ENCODE measurements around the gene GRID2IP. TPM values are rescaled to one million over a fixed set of nuclear protein-coding genes. Genes with fewer than 3 reads are reported as not detected.

Gene GRID2IP
- total and polyA plus RNA-seq, 4 donors: 0.16 to 0.80 (median 0.50) TPM

DNA sequence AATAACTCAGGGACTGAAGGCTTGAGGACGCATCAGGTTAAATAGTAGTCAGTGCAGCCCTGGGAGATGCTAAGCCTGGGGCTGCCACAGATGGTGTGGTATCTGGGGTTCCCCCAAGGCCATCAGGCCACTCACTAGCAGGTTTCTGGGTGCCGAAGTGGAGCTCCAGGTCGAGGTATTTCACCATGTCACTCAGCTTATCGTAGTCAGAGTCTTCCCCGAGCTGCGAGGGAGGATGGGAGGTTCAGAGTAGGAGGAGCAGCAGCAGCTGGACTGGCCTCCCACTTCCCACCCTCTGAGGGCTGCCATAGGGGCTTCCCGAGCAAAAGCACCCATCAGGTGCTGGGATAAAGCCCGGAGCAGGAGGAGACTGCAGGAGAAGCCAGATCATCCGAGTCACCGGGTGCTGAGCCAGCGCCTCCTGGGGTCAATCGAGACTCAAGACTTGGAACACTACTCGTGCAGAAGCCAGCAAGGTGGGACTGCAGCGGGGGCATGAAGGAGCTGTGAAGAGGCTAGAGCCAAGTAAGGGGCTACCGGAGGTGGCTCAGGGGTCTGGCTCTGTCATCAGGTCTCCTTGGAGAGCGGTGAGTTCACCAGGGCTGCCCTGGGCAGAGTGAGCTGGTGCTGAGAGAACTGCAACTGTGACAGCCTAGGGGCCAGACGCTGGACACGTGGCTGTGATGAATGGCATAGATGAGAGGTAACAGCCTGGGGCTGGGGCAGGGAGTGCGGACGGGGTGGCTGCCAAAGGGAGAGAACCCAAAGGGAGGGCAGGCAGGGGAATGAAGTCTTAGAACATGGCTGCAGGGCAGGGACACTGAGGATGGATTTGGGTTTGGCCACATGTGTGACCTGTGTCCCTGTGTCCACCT is 45.3 kb downstream of the GRID2IP start:
- Histone ChIP-seq H3K4me1 (ENCODE audit: control insufficient read depth in 5 of 5, insufficient read depth in 5 of 5, low read length in 5 of 5) (peaks cover 0 to 4% (median 4%) of the 10 kb centered on the region in 5 donors), H3K27ac (ENCODE audit: low read depth in 1 of 2, low read length in 1 of 2) (no peak overlapping the region), H3K36me3 (ENCODE audit: control insufficient read depth in 4 of 4, insufficient read depth in 4 of 4, low read length in 4 of 4) (no peaks in the 10 kb centered on the region), H3K9me3 (ENCODE audit: control insufficient read depth in 4 of 4, insufficient read depth in 3 of 4, low read length in 3 of 4) (no peaks in the 10 kb centered on the region), H3K27me3 (ENCODE audit: control insufficient read depth in 3 of 3, insufficient read depth in 3 of 3, low read length in 2 of 3) (peaks cover 0 to 5% (median 3%) of the 10 kb centered on the region in 3 donors), H3K9ac (ENCODE audit: insufficient read depth in 1 of 2, low read length in 2 of 2) (no peak overlapping the region), H3K4me3 (no peak overlapping the region)
- TF ChIP-seq, protein P1, sequence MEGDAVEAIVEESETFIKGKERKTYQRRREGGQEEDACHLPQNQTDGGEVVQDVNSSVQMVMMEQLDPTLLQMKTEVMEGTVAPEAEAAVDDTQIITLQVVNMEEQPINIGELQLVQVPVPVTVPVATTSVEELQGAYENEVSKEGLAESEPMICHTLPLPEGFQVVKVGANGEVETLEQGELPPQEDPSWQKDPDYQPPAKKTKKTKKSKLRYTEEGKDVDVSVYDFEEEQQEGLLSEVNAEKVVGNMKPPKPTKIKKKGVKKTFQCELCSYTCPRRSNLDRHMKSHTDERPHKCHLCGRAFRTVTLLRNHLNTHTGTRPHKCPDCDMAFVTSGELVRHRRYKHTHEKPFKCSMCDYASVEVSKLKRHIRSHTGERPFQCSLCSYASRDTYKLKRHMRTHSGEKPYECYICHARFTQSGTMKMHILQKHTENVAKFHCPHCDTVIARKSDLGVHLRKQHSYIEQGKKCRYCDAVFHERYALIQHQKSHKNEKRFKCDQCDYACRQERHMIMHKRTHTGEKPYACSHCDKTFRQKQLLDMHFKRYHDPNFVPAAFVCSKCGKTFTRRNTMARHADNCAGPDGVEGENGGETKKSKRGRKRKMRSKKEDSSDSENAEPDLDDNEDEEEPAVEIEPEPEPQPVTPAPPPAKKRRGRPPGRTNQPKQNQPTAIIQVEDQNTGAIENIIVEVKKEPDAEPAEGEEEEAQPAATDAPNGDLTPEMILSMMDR (IDR thresholded peaks at IDR 0.05; ENCODE audit: control extremely low read depth, extremely low read depth): no peak
- DNase-seq (no peak), ATAC-seq (ENCODE audit: insufficient read depth, low FRiP score) (no peak)
- WGBS, 2 donors: 74 to 81% methylated on average over 20 of the region's 20 CpGs

DNA sequence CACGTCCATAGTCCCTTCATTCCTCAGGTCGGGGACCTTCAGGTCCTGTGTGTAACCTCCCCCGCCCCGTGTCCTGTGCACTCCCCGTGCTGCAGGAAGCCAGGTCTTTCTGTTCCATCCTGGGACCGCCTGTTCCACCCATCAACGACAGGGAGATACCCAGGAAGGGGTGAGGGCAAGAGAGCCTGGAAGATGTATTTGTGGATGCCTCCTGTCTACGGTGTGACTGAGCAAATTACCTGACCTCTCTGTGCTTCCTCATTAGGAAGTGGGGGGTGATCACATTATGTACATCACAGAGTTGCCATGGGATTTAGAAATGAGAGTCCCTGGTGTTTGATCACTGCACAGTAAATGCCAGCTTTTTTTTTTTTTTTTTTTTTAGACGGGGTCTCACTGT is 46.3 kb downstream of the GRID2IP start:
- peak overlapping the region in 1 of 2 donors; percentile 69 for H3K27ac ChIP-seq (ENCODE audit: low read depth in 1 of 2, low read length in 1 of 2)
- no peaks in the 10 kb centered on the region for H3K9me3 ChIP-seq (ENCODE audit: control insufficient read depth in 4 of 4, insufficient read depth in 3 of 4, low read length in 3 of 4)
- ATAC-seq (ENCODE audit: insufficient read depth, low FRiP score) (no peak), DNase-seq (no peak)
- peak overlapping the region; percentile 16 to 42 for H3K9ac ChIP-seq (ENCODE audit: insufficient read depth in 1 of 2, low read length in 2 of 2)
- TF ChIP-seq, protein P1 (IDR thresholded peaks at IDR 0.05; ENCODE audit: control extremely low read depth, extremely low read depth): no peak
- 34 to 46% methylated on average over 9 of the region's 9 CpGs for WGBS, 2 donors
- peaks cover 0 to 5% (median 3%) of the 10 kb centered on the region in 3 donors for H3K27me3 ChIP-seq (ENCODE audit: control insufficient read depth in 3 of 3, insufficient read depth in 3 of 3, low read length in 2 of 3)
- H3K4me1 ChIP-seq (ENCODE audit: control insufficient read depth in 5 of 5, insufficient read depth in 5 of 5, low read length in 5 of 5): peaks cover 0 to 4% (median 4%) of the 10 kb centered on the region in 5 donors
- H3K36me3 ChIP-seq (ENCODE audit: control insufficient read depth in 4 of 4, insufficient read depth in 4 of 4, low read length in 4 of 4): no peaks in the 10 kb centered on the region
- H3K4me3 ChIP-seq: peak overlapping the region; percentile 53

DNA sequence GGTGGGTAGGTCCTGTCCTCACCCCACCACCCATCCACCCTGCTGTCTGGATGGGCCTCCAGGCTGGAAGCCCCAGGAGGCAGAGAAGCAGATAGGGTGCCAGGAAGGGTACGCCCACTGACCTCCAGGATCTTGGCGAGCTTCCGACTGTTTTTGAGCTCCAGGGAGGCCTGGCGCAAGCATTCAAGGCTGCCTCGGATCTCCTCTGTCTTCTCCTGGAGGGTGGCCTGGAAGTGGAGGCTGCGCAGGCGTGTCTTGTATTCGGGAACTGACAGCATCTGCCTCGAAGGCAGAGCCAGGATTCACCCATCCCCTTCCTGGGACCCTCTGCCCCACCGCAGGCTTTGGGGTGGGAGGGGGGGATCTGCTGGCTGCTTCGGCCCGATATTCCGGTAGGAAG is 48.4 kb downstream of the GRID2IP start:
- Histone ChIP-seq H3K36me3 (ENCODE audit: control insufficient read depth in 4 of 4, insufficient read depth in 4 of 4, low read length in 4 of 4) (no peaks in the 10 kb centered on the region), H3K4me3 (no peak overlapping the region), H3K4me1 (ENCODE audit: control insufficient read depth in 5 of 5, insufficient read depth in 5 of 5, low read length in 5 of 5) (peaks cover 0 to 4% (median 4%) of the 10 kb centered on the region in 5 donors), H3K27ac (ENCODE audit: low read depth in 1 of 2, low read length in 1 of 2) (no peak overlapping the region), H3K9me3 (ENCODE audit: control insufficient read depth in 4 of 4, insufficient read depth in 3 of 4, low read length in 3 of 4) (no peaks in the 10 kb centered on the region), H3K9ac (ENCODE audit: insufficient read depth in 1 of 2, low read length in 2 of 2) (no peak overlapping the region), H3K27me3 (ENCODE audit: control insufficient read depth in 3 of 3, insufficient read depth in 3 of 3, low read length in 2 of 3) (peaks cover 0 to 5% (median 3%) of the 10 kb centered on the region in 3 donors)
- 55 to 62% methylated on average over 12 to 13 of the region's 13 CpGs for WGBS, 2 donors
- no peak for DNase-seq
- TF ChIP-seq, protein P1 (IDR thresholded peaks at IDR 0.05; ENCODE audit: control extremely low read depth, extremely low read depth): no peak
- no peak for ATAC-seq (ENCODE audit: insufficient read depth, low FRiP score)
